Trophoblast cell (in vitro differentiated cells and primary cell): ENCODE results near the gene CD58.

Source experiments
- DNase-seq, 2 donors: peaks; one replicate each; pipeline ENCODE4 v3.0.0-alpha.2; 2016
- H2AFZ ChIP-seq: 2 replicates; pipeline ENCODE4 v1.6.1; 2013; ENCODE audit warnings: low read length, moderate library complexity, mild to moderate bottlenecking; ENCODE audit not compliant: insufficient read depth, poor library complexity
- H2AK5ac ChIP-seq: 2 replicates; pipeline ENCODE4 v1.6.1; 2013; ENCODE audit warnings: mild to moderate bottlenecking, low read length
- H2BK120ac ChIP-seq: 2 replicates; pipeline ENCODE4 v1.6.1; 2013; ENCODE audit warnings: low read length, mild to moderate bottlenecking, moderate library complexity; ENCODE audit not compliant: insufficient read depth, poor library complexity
- H2BK12ac ChIP-seq: 2 replicates; pipeline ENCODE4 v1.6.1; 2013; ENCODE audit warnings: mild to moderate bottlenecking, low read length, moderate library complexity
- H2BK5ac ChIP-seq: 2 replicates; pipeline ENCODE4 v1.6.1; 2013; ENCODE audit warnings: low read length, low read depth, moderate library complexity, mild to moderate bottlenecking; ENCODE audit not compliant: poor library complexity
- H3K14ac ChIP-seq: 2 replicates; pipeline ENCODE4 v1.6.1; 2013; ENCODE audit warnings: mild to moderate bottlenecking, low read length
- H3K18ac ChIP-seq: 2 replicates; pipeline ENCODE4 v1.6.1; 2013; ENCODE audit warnings: mild to moderate bottlenecking, low read length
- H3K23ac ChIP-seq: 2 replicates; pipeline ENCODE4 v1.6.1; 2013; ENCODE audit warnings: low read length
- H3K27ac ChIP-seq: 2 replicates; pipeline ENCODE4 v1.5.1; 2013; ENCODE audit warnings: low read depth, mild to moderate bottlenecking, inconsistent platforms, low read length, moderate library complexity
- H3K27me3 ChIP-seq: 2 replicates; pipeline ENCODE4 v1.6.1; 2013; ENCODE audit warnings: inconsistent platforms, mild to moderate bottlenecking, low read length, moderate library complexity; ENCODE audit not compliant: insufficient read depth
- H3K36me3 ChIP-seq, 2 experiments: 1 replicate in 1 of 2; 2 replicates in 1 of 2; pipeline ENCODE4 v1.6.1; 2013; ENCODE audit warnings: low read length in 2 of 2, mild to moderate bottlenecking in 2 of 2, moderate library complexity in 1 of 2; ENCODE audit not compliant: insufficient read depth in 2 of 2, control insufficient read depth in 1 of 2
- H3K4ac ChIP-seq: 2 replicates; pipeline ENCODE4 v1.6.1; 2013; ENCODE audit warnings: low read depth, mild to moderate bottlenecking, low read length, moderate library complexity
- H3K4me1 ChIP-seq, 2 experiments: 1 replicate in 1 of 2; 2 replicates in 1 of 2; pipeline ENCODE4 v1.6.1; 2013; ENCODE audit warnings: low read length in 2 of 2, mild to moderate bottlenecking in 2 of 2, moderate library complexity in 1 of 2; ENCODE audit not compliant: insufficient read depth in 2 of 2, control insufficient read depth in 1 of 2
- H3K4me2 ChIP-seq: 2 replicates; pipeline ENCODE4 v1.6.1; 2013; ENCODE audit warnings: inconsistent platforms, mild to moderate bottlenecking, low read length, moderate library complexity
- H3K4me3 ChIP-seq: 2 replicates; pipeline ENCODE4 v1.5.1; 2013; ENCODE audit warnings: mild to moderate bottlenecking, low read depth, low read length, inconsistent platforms
- H3K79me1 ChIP-seq: one replicate; pipeline ENCODE4 v1.6.1; 2013; ENCODE audit warnings: low read length
- H3K79me2 ChIP-seq: 2 replicates; pipeline ENCODE4 v1.6.1; 2013; ENCODE audit warnings: low read length, mild to moderate bottlenecking; ENCODE audit not compliant: control insufficient read depth, insufficient read depth, poor library complexity
- H3K9ac ChIP-seq: 2 replicates; pipeline ENCODE4 v1.6.1; 2013; ENCODE audit warnings: mild to moderate bottlenecking, low read length
- H3K9me3 ChIP-seq: 2 replicates; pipeline ENCODE4 v1.6.1; 2013; ENCODE audit warnings: low read depth, mild to moderate bottlenecking, control low read depth, inconsistent platforms, low read length; ENCODE audit not compliant: insufficient read depth
- H4K12ac ChIP-seq: 2 replicates; pipeline ENCODE4 v1.6.1; 2013; ENCODE audit warnings: low read depth, mild to moderate bottlenecking, low read length, moderate library complexity
- H4K8ac ChIP-seq: 2 replicates; pipeline ENCODE4 v1.6.1; 2013; ENCODE audit warnings: low read depth, mild to moderate bottlenecking, low read length, moderate library complexity
- H4K91ac ChIP-seq: one replicate; pipeline ENCODE4 v1.6.1; 2013; ENCODE audit warnings: low read depth, mild to moderate bottlenecking, low read length, moderate library complexity
- WGBS: extraction: QIAGEN DNeasy Blood & Tissue Kit; methylation state at CpG from one replicate; pipeline ENCODE4 v1.1.7; 2013; ENCODE audit warnings: missing lambda C conversion rate; ENCODE audit not compliant: insufficient read length, insufficient coverage; ENCODE audit errors: extremely low coverage; 5-methylcytosine and 5-hydroxymethylcytosine counted together

Gene CD58

GRCh38 chr1:116510361-116510760, 60.5 kb downstream of the CD58 start:
- H2BK5ac ChIP-seq = no peak overlapping the region
- H3K79me2 ChIP-seq = no peaks in the 10 kb centered on the region
- H4K8ac ChIP-seq = no peak overlapping the region
- no peaks in the 10 kb centered on the region for H3K27me3 ChIP-seq
- H3K9ac ChIP-seq = no peak overlapping the region
- H2BK12ac ChIP-seq = no peak overlapping the region
- no peak overlapping the region for H4K12ac ChIP-seq
- DNase-seq = no peak
- H3K18ac ChIP-seq = no peak overlapping the region
- H2AK5ac ChIP-seq = no peak overlapping the region
- H3K9me3 ChIP-seq = no peaks in the 10 kb centered on the region
- H3K27ac ChIP-seq = no peak overlapping the region
- H2BK120ac ChIP-seq = no peak overlapping the region
- H3K4ac ChIP-seq = no peak overlapping the region
- no peak overlapping the region for H4K91ac ChIP-seq
- no peak overlapping the region for H3K14ac ChIP-seq
- no CpG with 5 or more reads among the region's 4 CpGs for WGBS
- no peak overlapping the region for H3K23ac ChIP-seq
- H3K4me1 ChIP-seq = no peaks in the 10 kb centered on the region
- no peaks in the 10 kb centered on the region for H3K79me1 ChIP-seq
- H3K4me2 ChIP-seq = no peak overlapping the region
- H3K36me3 ChIP-seq = no peaks in the 10 kb centered on the region
- no peak overlapping the region for H3K4me3 ChIP-seq
- H2AFZ ChIP-seq = no peak overlapping the region

- H3K4me1 ChIP-seq = peaks cover 0 to 2% of the 10 kb centered on the region in 2 experiments
- H2BK5ac ChIP-seq = no peak overlapping the region
These were observed 61.5 kb downstream of the CD58 start for GRCh38 chr1:116508984-116509980.

GRCh38 chr1:116508085-116508983, 62.5 kb downstream of the CD58 start:
- no peak for DNase-seq
- Histone ChIP-seq H2BK12ac (no peak overlapping the region), H3K18ac (no peak overlapping the region), H2AFZ (no peak overlapping the region), H2BK120ac (no peak overlapping the region), H3K4me1 (peaks cover 0 to 2% of the 10 kb centered on the region in 2 experiments), H3K79me1 (no peaks in the 10 kb centered on the region), H3K4me2 (no peak overlapping the region), H3K4ac (no peak overlapping the region), H3K27me3 (no peaks in the 10 kb centered on the region), H4K91ac (no peak overlapping the region), H3K9ac (no peak overlapping the region), H4K12ac (no peak overlapping the region), H2AK5ac (no peak overlapping the region), H2BK5ac (no peak overlapping the region), H3K27ac (no peak overlapping the region), H3K23ac (no peak overlapping the region), H3K14ac (no peak overlapping the region), H3K79me2 (no peaks in the 10 kb centered on the region), H3K9me3 (no peaks in the 10 kb centered on the region), H3K4me3 (no peak overlapping the region), H3K36me3 (no peaks in the 10 kb centered on the region), H4K8ac (no peak overlapping the region)
- WGBS = no CpG with 5 or more reads among the region's 4 CpGs

More at GRCh38 chr1:116508984-116509980, 61.5 kb downstream of the CD58 start:
- no peak overlapping the region for H4K12ac ChIP-seq
- H3K36me3 ChIP-seq = no peaks in the 10 kb centered on the region
- H3K4me2 ChIP-seq = no peak overlapping the region
- H2BK120ac ChIP-seq = no peak overlapping the region
- no peak overlapping the region for H3K4ac ChIP-seq
- no peaks in the 10 kb centered on the region for H3K9me3 ChIP-seq
- H3K79me2 ChIP-seq = no peaks in the 10 kb centered on the region
- H4K91ac ChIP-seq = no peak overlapping the region
- H3K4me3 ChIP-seq = no peak overlapping the region
- no peak overlapping the region for H3K9ac ChIP-seq
- H2BK12ac ChIP-seq = no peak overlapping the region
- WGBS = no CpG with 5 or more reads among the region's 3 CpGs
- no peak overlapping the region for H3K23ac ChIP-seq
- H3K18ac ChIP-seq = no peak overlapping the region
- no peak overlapping the region for H3K27ac ChIP-seq
- H4K8ac ChIP-seq = no peak overlapping the region
- H3K27me3 ChIP-seq = no peaks in the 10 kb centered on the region
- H2AFZ ChIP-seq = no peak overlapping the region
- no peak overlapping the region for H3K14ac ChIP-seq
- DNase-seq = peak; percentile 18 to 21
- no peak overlapping the region for H2AK5ac ChIP-seq
- no peaks in the 10 kb centered on the region for H3K79me1 ChIP-seq

GRCh38 chr1:116507631-116508030, 63.2 kb downstream of the CD58 start:
- no peak overlapping the region for H3K23ac ChIP-seq
- no peak for DNase-seq
- no peaks in the 10 kb centered on the region for H3K27me3 ChIP-seq
- WGBS = no CpG with 5 or more reads among the region's 2 CpGs
- H4K8ac ChIP-seq = no peak overlapping the region
- no peak overlapping the region for H3K14ac ChIP-seq
- H3K4me2 ChIP-seq = no peak overlapping the region
- no peaks in the 10 kb centered on the region for H3K79me2 ChIP-seq
- no peaks in the 10 kb centered on the region for H3K36me3 ChIP-seq
- no peak overlapping the region for H2BK5ac ChIP-seq
- H2AK5ac ChIP-seq = no peak overlapping the region
- no peak overlapping the region for H4K12ac ChIP-seq
- H2BK12ac ChIP-seq = no peak overlapping the region
- H3K4me3 ChIP-seq = no peak overlapping the region
- no peak overlapping the region for H3K9ac ChIP-seq
- peaks cover 0 to 2% of the 10 kb centered on the region in 2 experiments for H3K4me1 ChIP-seq
- no peaks in the 10 kb centered on the region for H3K9me3 ChIP-seq
- H3K79me1 ChIP-seq = no peaks in the 10 kb centered on the region
- H2BK120ac ChIP-seq = no peak overlapping the region
- no peak overlapping the region for H3K27ac ChIP-seq
- no peak overlapping the region for H2AFZ ChIP-seq
- H3K4ac ChIP-seq = no peak overlapping the region
- H4K91ac ChIP-seq = no peak overlapping the region
- no peak overlapping the region for H3K18ac ChIP-seq
